GM21576 (cell line): Measurements from ENCODE around the gene CCDC102B.
"Not testable (repeated sequence)": the region's sequence is repeated elsewhere in the genome, so short reads cannot be mapped to it uniquely, and the experiment has no call there.

Source experiments
- ATAC-seq: cut with Tn5 transposase; IDR thresholded peaks from one replicate; pipeline ENCODE4 v1.9.1; 2021; ENCODE audit warnings: mild to moderate bottlenecking, moderate library complexity; ENCODE audit not compliant: unreplicated experiment

The CCDC102B gene

GRCh38 chr18:68826121-68826520, 28.2 kb downstream of the CCDC102B start:
- no peak for ATAC-seq

- no peak for ATAC-seq
These were observed 32.6 kb downstream of the CCDC102B start for GRCh38 chr18:68830256-68831045.

- ATAC-seq, result no peak
These were observed 35.9 kb downstream of the CCDC102B start for GRCh38 chr18:68833756-68834155.

GRCh38 chr18:68837665-68838451, 40.0 kb downstream of the CCDC102B start:
- no peak for ATAC-seq

GRCh38 chr18:68839701-68840100, 41.8 kb downstream of the CCDC102B start:
- ATAC-seq, result no peak

GRCh38 chr18:68840554-68841263, 42.8 kb downstream of the CCDC102B start:
- no peak for ATAC-seq

- no peak for ATAC-seq
These were observed 43.4 kb downstream of the CCDC102B start for GRCh38 chr18:68841301-68841700.

- no peak for ATAC-seq
These were observed 45.1 kb downstream of the CCDC102B start for GRCh38 chr18:68842951-68843350.

- no peak for ATAC-seq
These were observed 45.7 kb downstream of the CCDC102B start for GRCh38 chr18:68843473-68844089.

GRCh38 chr18:68847219-68847837, 49.4 kb downstream of the CCDC102B start:
- no peak for ATAC-seq

GRCh38 chr18:68848242-68848641, 50.4 kb downstream of the CCDC102B start:
- ATAC-seq, result no peak

- no peak for ATAC-seq
These were observed 57.0 kb downstream of the CCDC102B start for GRCh38 chr18:68854786-68855391.

GRCh38 chr18:68855491-68855890, 57.6 kb downstream of the CCDC102B start:
- no peak for ATAC-seq

- no peak for ATAC-seq
These were observed 63.5 kb downstream of the CCDC102B start for GRCh38 chr18:68861365-68861764.

GRCh38 chr18:68865021-68865420, 67.1 kb downstream of the CCDC102B start:
- no peak for ATAC-seq

GRCh38 chr18:68865503-68865902, 67.6 kb downstream of the CCDC102B start:
- ATAC-seq, result no peak

- no peak for ATAC-seq
These were observed 75.1 kb downstream of the CCDC102B start for GRCh38 chr18:68873003-68873402.

- no peak for ATAC-seq
These were observed 76.5 kb downstream of the CCDC102B start for GRCh38 chr18:68874361-68874760.

GRCh38 chr18:68879947-68880346, 82.1 kb downstream of the CCDC102B start:
- ATAC-seq, result not testable (repeated sequence)

- ATAC-seq, result no peak
These were observed 89.5 kb downstream of the CCDC102B start for GRCh38 chr18:68887410-68887809.
